ENCODE measurements around the gene ALKBH4.

DNA sequence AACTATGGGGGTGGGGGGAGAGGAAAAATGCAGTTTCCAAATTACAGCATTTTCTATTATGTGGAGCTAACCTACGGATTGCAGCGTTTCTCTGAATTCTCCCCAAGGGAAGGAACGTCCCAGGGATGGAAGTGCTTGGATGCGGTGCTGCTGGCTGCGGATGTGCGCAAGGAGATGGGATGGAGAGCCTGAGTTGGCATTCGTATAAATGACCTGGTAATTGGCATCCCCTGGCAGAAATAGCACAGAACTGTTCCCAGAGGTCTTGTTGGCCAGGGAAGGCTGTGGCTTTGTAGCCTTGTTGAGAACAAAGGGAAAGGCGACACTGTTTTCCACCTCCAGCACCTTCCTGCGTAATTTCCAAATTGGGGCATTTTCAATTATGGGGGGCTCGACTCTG is 28.5 kb downstream of the ALKBH4 start:
- TF ChIP-seq EP300 (IDR thresholded peaks at IDR 0.05) = no peak
- TF ChIP-seq, protein P1, sequence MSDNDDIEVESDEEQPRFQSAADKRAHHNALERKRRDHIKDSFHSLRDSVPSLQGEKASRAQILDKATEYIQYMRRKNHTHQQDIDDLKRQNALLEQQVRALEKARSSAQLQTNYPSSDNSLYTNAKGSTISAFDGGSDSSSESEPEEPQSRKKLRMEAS (IDR thresholded peaks at IDR 0.05) = no peak
- TF ChIP-seq RFX5 (IDR thresholded peaks at IDR 0.05) = no peak
- TF ChIP-seq BHLHE40 (IDR thresholded peaks at IDR 0.05; ENCODE audit: low read depth, low read length) = no peak
- no peak for TF ChIP-seq RARB (CRISPR knock-in tag; IDR thresholded peaks at IDR 0.05)
- TF ChIP-seq, protein P2, sequence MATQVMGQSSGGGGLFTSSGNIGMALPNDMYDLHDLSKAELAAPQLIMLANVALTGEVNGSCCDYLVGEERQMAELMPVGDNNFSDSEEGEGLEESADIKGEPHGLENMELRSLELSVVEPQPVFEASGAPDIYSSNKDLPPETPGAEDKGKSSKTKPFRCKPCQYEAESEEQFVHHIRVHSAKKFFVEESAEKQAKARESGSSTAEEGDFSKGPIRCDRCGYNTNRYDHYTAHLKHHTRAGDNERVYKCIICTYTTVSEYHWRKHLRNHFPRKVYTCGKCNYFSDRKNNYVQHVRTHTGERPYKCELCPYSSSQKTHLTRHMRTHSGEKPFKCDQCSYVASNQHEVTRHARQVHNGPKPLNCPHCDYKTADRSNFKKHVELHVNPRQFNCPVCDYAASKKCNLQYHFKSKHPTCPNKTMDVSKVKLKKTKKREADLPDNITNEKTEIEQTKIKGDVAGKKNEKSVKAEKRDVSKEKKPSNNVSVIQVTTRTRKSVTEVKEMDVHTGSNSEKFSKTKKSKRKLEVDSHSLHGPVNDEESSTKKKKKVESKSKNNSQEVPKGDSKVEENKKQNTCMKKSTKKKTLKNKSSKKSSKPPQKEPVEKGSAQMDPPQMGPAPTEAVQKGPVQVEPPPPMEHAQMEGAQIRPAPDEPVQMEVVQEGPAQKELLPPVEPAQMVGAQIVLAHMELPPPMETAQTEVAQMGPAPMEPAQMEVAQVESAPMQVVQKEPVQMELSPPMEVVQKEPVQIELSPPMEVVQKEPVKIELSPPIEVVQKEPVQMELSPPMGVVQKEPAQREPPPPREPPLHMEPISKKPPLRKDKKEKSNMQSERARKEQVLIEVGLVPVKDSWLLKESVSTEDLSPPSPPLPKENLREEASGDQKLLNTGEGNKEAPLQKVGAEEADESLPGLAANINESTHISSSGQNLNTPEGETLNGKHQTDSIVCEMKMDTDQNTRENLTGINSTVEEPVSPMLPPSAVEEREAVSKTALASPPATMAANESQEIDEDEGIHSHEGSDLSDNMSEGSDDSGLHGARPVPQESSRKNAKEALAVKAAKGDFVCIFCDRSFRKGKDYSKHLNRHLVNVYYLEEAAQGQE (IDR thresholded peaks at IDR 0.05) = no peak
- TF ChIP-seq, protein P3, sequence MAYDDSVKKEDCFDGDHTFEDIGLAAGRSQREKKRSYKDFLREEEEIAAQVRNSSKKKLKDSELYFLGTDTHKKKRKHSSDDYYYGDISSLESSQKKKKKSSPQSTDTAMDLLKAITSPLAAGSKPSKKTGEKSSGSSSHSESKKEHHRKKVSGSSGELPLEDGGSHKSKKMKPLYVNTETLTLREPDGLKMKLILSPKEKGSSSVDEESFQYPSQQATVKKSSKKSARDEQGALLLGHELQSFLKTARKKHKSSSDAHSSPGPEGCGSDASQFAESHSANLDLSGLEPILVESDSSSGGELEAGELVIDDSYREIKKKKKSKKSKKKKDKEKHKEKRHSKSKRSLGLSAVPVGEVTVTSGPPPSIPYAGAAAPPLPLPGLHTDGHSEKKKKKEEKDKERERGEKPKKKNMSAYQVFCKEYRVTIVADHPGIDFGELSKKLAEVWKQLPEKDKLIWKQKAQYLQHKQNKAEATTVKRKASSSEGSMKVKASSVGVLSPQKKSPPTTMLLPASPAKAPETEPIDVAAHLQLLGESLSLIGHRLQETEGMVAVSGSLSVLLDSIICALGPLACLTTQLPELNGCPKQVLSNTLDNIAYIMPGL (CRISPR knock-in tag; IDR thresholded peaks at IDR 0.05; ENCODE audit: borderline replicate concordance) = no peak
- TF ChIP-seq, protein P4, sequence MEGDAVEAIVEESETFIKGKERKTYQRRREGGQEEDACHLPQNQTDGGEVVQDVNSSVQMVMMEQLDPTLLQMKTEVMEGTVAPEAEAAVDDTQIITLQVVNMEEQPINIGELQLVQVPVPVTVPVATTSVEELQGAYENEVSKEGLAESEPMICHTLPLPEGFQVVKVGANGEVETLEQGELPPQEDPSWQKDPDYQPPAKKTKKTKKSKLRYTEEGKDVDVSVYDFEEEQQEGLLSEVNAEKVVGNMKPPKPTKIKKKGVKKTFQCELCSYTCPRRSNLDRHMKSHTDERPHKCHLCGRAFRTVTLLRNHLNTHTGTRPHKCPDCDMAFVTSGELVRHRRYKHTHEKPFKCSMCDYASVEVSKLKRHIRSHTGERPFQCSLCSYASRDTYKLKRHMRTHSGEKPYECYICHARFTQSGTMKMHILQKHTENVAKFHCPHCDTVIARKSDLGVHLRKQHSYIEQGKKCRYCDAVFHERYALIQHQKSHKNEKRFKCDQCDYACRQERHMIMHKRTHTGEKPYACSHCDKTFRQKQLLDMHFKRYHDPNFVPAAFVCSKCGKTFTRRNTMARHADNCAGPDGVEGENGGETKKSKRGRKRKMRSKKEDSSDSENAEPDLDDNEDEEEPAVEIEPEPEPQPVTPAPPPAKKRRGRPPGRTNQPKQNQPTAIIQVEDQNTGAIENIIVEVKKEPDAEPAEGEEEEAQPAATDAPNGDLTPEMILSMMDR (IDR thresholded peaks at IDR 0.05) = no peak
- no peak for TF ChIP-seq POLR2A (IDR thresholded peaks at IDR 0.05; ENCODE audit: low read length)
- TF ChIP-seq CHD2 (IDR thresholded peaks at IDR 0.05; ENCODE audit: low read length, partially characterized antibody) = no peak
- TF ChIP-seq SREBF2 (IDR thresholded peaks at IDR 0.05) = no peak
